Measurements from ENCODE around the gene HK1.

The HK1 gene

DNA sequence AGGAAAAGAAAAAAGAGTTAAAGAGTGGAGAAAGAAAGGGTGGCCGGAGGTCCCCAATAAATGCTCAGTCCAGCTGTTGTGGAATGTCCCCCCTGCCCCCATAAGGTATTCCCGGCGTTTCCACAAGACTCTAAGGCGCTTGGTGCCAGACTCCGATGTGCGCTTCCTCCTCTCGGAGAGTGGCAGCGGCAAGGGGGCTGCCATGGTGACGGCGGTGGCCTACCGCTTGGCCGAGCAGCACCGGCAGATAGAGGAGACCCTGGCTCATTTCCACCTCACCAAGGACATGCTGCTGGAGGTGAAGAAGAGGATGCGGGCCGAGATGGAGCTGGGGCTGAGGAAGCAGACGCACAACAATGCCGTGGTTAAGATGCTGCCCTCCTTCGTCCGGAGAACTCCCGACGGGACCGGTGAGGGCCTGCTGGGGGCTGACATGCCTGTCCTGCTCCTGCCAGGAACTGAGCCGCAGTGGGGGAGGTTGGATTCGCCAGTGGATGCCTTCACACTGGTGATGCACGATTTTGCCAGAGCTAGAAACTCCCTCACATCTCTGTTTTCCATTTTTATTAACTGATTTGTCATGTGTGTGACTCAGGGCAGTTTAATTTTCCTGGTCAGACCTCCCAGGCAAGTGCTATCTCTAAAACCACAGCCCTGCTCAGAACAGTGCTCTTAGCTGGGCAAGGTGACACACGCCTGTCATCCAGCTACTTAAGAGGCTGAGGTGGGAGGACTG is 104.3 kb downstream of the HK1 start:
- DNase-seq = no peak
- Mint-ChIP-seq H3K9me3 (no peaks in the 10 kb centered on the region), H3K4me1 (peaks cover 2% of the 10 kb centered on the region), H3K4me3 (no peak overlapping the region), H3K27me3 (no peaks in the 10 kb centered on the region), H3K36me3 (peaks cover 64% of the 10 kb centered on the region), H3K27ac (no peak overlapping the region)
- CTCF ChIA-PET = interaction anchor here (0.6 to 1.0 kb wide), 3 partner anchors 127 to 378 kb away, joined by 3 read pairs; no protein-coding TSS in a partner anchor

DNA sequence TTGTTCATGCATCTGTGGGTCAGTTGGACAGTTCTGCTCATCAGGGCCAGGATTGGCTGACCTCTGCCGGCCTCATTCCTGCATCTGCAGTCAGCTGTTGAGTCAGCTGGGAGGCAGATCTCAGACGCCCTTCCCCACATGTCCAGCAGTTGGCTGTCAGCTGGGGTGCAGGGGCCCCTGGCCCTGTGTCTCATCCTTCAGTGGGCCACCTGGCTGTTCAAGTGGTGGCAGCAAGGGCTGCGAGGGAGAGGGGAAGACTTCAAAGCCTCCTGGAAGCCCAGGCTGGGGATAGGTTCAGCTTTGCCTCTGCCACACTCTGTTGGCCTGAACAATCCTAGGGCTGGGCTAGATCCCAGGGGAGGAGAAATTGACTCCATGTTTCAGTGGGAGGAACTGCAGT is 105.3 kb downstream of the HK1 start:
- CTCF ChIA-PET = interaction anchor here (1.0 kb wide), 1 partner anchor 128 kb away, joined by 3 read pairs; no protein-coding TSS in a partner anchor
- Mint-ChIP-seq H3K36me3 (peaks cover 63% of the 10 kb centered on the region), H3K4me3 (no peak overlapping the region), H3K27me3 (no peaks in the 10 kb centered on the region), H3K4me1 (no peaks in the 10 kb centered on the region), H3K27ac (no peak overlapping the region), H3K9me3 (no peaks in the 10 kb centered on the region)
- DNase-seq = no peak

DNA sequence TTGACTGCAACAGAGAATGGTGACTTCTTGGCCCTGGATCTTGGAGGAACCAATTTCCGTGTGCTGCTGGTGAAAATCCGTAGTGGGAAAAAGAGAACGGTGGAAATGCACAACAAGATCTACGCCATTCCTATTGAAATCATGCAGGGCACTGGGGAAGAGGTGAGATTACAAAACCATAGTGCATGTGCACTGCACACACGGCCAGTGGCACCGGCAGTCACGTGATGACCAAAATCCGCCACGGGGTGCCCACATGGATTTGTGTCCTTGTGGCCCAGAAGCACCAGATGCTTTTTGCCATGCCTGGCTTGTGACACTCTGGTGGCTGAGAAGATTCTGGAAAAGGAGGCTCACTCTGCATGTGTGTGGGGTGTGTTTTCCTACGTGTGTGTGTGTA is 106.0 kb downstream of the HK1 start:
- Mint-ChIP-seq H3K36me3 (peaks cover 67% of the 10 kb centered on the region), H3K9me3 (no peaks in the 10 kb centered on the region), H3K27ac (no peak overlapping the region), H3K27me3 (no peaks in the 10 kb centered on the region), H3K4me1 (peaks cover 6% of the 10 kb centered on the region), H3K4me3 (no peak overlapping the region)
- CTCF ChIA-PET = no interaction called here
- DNase-seq = no peak

DNA sequence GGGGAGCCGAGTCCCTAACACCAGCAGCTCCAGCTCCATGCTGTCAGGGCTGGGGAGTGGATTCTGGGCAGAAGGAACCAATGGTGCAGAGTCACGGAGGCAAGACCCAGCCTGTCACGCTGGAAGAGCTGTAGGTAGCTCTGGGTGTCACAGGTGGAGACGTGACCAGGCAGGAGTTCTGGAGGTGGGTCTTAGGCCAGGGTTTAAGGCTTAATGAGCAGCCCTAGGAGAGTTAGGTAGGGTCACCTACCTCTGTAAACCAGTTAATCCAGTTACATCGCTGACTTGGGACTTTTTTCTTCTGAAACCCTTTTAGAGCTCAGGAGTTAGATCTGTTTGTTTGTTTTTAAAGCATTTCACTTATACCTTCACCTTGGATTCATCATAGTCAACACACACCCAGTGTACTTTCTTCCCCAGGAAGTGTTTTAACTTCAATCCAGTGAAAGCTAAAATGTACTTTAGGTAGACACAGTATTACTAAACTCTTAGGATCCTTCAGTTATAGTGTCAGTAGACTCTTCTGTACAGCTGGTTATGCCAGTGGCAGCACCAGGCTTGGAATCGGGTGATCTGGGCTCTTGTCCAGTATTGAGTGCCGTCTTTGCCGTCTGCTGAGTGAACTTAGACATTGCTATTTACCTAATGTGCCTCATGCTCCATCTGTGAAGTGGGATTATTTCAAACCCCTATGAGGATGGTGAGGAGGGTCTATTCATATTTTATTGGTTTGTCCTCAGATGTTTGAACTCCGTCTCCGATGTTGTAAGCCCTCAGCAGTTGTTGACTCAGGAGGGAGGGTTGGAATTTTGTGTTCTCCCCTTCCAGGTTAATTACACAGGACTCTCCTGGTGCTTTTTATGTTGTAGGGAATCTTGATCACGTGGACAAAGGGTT is 107.4 kb downstream of the HK1 start:
- Mint-ChIP-seq H3K4me3 (no peak overlapping the region), H3K36me3 (peaks cover 66% of the 10 kb centered on the region), H3K27me3 (no peaks in the 10 kb centered on the region), H3K27ac (no peak overlapping the region), H3K4me1 (peaks cover 19% of the 10 kb centered on the region), H3K9me3 (no peaks in the 10 kb centered on the region)
- CTCF ChIA-PET = interaction anchor here (0.7 to 1.0 kb wide), 3 partner anchors 13 to 148 kb away, joined by 3 read pairs; partner anchors contain the start of gene HK1
- DNase-seq = no peak

DNA sequence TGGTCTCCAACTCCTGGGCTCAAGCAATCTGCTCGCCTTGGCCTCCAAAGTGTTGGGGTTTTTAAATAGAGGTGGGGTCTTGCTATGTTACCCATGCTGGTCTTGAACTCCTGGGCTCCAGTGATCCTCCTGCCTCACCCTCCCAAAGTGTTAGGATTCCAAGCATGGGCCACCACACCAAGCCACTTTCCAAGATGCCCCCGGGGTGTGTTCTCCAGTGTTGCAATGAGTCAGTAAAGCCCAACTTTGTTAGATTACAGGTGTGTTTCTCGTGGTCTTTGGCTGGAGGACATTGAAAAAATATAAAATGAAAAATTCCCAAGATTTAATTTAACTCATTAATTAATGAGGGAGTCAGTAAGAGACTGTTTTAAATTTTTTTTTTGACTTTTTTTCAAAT is 109.2 kb downstream of the HK1 start:
- CTCF ChIA-PET = no interaction called here
- peaks cover 33% of the 10 kb centered on the region for H3K4me1 Mint-ChIP-seq
- peak overlapping the region; percentile 54 for H3K27ac Mint-ChIP-seq
- no peak for DNase-seq
- H3K27me3 Mint-ChIP-seq = no peaks in the 10 kb centered on the region
- H3K4me3 Mint-ChIP-seq = no peak overlapping the region
- no peaks in the 10 kb centered on the region for H3K9me3 Mint-ChIP-seq
- H3K36me3 Mint-ChIP-seq = peaks cover 74% of the 10 kb centered on the region

DNA sequence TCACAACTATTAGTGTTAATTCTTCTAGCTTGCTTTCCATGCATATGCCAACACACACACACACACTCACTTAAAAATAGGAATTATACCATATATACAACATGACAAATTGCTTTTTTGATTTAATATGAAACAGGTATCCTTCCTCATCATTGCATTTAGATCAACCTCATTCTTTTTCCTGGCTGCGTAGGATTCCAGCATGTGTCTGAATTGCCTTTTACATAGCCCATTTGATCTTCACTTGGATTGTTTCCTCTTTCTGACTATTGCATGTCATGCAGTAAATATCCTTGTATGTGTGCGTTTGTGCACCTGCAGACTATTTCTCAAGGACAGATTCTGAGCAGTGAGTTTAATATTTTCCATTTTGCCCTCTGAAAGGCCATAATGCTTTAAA is 110.2 kb downstream of the HK1 start:
- Mint-ChIP-seq H3K36me3 (peaks cover 69% of the 10 kb centered on the region), H3K27me3 (no peaks in the 10 kb centered on the region), H3K4me3 (no peak overlapping the region), H3K4me1 (peaks cover 35% of the 10 kb centered on the region), H3K9me3 (no peaks in the 10 kb centered on the region), H3K27ac (no peak overlapping the region)
- CTCF ChIA-PET = interaction anchor here (5.6 kb wide), 1 partner anchor 152 kb away, joined by 98 read pairs; no protein-coding TSS in a partner anchor
- no peak for DNase-seq

DNA sequence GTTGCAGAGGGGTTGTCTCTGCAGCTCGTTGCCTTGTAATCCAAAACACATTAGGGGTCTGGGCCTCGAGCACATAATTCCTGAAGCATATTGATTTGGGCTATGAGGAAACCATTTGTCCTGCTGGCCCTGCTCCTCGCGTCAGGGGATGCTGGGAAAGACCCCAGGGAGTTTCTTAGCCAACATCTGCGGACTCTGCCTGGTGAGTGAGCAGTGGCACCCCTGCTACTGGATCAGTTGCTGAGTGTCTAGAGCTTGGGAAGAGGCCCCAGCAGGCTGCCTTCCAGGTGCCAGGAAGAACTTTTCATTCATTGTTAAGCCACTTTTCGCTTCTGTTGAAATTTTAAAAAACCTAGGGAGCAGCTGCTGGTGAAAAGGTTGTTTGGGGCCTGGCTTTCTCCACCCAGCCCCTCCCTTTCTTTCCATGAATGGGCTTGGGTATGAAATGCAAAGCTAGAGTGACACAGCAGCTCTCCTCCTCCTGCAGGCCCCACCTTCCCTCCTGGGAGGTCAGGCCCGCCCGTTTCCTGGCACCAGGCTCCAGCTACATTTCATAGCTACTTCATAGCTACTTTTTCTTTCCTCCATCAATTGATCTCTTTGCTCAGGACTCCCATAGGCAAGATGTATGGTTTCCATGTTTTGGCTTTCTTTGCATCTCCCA is 111.7 kb downstream of the HK1 start:
- Mint-ChIP-seq H3K27me3 (no peaks in the 10 kb centered on the region), H3K4me1 (peaks cover 35% of the 10 kb centered on the region), H3K36me3 (peaks cover 68% of the 10 kb centered on the region), H3K4me3 (no peak overlapping the region), H3K9me3 (no peaks in the 10 kb centered on the region), H3K27ac (peak overlapping the region; percentile 75)
- DNase-seq = peak; percentile 51
- CTCF ChIA-PET = interaction anchor here (0.6 to 5.6 kb wide), 8 partner anchors 43 to 385 kb away, joined by 3 to 98 read pairs (median 4); no protein-coding TSS in a partner anchor

DNA sequence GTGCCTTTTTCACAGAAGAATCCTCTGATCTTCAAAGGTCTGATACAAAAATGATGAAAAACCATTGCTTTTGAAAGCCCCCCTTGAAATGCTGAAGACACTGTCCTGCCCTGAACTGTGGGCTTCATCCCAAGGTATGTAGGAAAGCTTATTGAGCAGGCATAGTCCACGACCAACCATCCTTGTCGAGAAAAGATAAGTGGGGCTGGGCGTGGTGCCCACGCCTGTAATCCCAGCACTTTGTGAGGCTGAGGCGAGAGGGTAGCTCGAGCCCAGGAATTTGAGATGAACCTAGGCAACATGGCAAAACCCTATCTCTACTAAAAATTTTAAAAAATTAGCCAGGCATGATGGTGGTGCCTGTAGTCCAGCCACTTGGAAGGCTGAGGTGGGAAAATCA is 112.9 kb downstream of the HK1 start:
- H3K9me3 Mint-ChIP-seq = no peaks in the 10 kb centered on the region
- H3K27me3 Mint-ChIP-seq = no peaks in the 10 kb centered on the region
- CTCF ChIA-PET = interaction anchor here (1.2 to 5.6 kb wide), 4 partner anchors 38 to 162 kb away, joined by 3 to 98 read pairs (median 4); no protein-coding TSS in a partner anchor
- H3K36me3 Mint-ChIP-seq = peaks cover 58% of the 10 kb centered on the region
- peaks cover 35% of the 10 kb centered on the region for H3K4me1 Mint-ChIP-seq
- no peak for DNase-seq
- H3K27ac Mint-ChIP-seq = peak overlapping the region; percentile 75
- no peak overlapping the region for H3K4me3 Mint-ChIP-seq

DNA sequence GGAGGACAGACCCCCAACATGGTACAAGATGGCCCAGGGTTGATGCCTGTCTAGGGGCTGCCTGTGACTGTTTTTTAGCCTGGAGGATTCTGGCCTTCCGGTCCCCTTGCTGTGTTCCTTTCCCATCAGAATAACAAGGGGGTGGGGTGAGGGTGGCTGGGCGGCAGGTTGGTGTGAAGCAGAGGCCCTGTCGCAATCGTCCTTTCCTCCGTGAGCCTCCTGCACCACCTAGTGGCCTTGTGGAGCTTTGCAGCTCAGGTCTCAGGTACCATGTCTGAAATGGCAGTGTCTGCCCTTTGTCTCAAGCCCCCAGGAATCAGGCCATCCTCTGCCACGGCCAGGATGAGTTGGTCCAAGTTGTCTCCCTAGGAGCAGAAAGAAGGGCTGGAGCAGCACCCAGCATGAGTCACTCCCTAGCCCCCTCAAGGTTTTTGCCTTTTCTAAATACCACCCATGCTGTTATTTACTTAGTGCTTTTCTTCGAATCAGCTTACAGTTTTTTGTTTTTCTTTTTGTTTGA is 114.2 kb downstream of the HK1 start:
- Mint-ChIP-seq H3K27me3 (no peaks in the 10 kb centered on the region), H3K36me3 (peaks cover 61% of the 10 kb centered on the region), H3K4me1 (peaks cover 35% of the 10 kb centered on the region), H3K9me3 (no peaks in the 10 kb centered on the region), H3K27ac (peak overlapping the region; percentile 84), H3K4me3 (no peak overlapping the region)
- CTCF ChIA-PET = interaction anchor here (0.7 to 5.6 kb wide), 13 partner anchors 9 to 300 kb away, joined by 3 to 98 read pairs (median 4); partner anchors contain the start of gene HK1
- peak; percentile 90 for DNase-seq

DNA sequence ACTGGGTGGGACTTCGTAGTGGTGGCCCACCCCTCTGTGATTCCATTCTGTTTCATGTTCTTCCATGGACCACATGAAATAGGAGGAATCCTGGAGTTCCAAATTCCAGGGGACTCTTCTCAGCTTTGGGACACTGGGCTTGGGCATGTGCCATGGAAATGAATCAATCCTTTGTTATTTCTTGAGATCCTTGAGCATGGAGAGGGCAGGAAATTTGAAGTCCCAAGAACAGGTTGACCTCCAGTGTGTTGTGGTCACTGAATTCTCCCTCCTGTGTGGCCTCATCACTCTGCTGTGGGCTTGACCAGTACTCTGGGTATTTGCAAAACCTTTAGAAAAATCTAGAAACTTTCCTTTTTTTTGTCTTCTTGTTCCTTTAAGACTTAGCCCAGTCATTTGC is 115.7 kb downstream of the HK1 start:
- Mint-ChIP-seq H3K36me3 (peaks cover 56% of the 10 kb centered on the region), H3K4me3 (no peak overlapping the region), H3K27me3 (no peaks in the 10 kb centered on the region), H3K27ac (no peak overlapping the region), H3K9me3 (no peaks in the 10 kb centered on the region), H3K4me1 (peaks cover 33% of the 10 kb centered on the region)
- no peak for DNase-seq
- CTCF ChIA-PET = interaction anchor here (0.8 to 2.2 kb wide), 4 partner anchors 13 to 156 kb away, joined by 3 to 14 read pairs (median 4); no protein-coding TSS in a partner anchor

DNA sequence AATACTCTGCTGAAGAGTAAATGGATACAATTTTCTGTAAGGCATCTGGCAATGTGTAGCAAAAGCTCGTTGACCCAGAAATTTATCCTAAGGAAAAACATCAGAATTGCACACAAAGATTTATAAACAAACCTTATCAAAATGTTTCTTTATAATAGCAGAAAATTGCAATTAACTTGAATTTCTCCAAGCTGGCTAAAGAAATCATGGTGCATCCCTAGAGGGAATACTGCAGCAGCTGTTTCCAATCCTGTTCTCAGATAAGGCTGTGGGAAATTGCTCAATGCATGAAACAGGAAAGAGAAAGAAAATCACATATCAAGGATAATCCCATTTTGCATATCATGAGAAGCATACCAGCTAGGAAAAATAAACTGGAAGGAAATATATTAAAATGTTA is 119.7 kb downstream of the HK1 start:
- Mint-ChIP-seq H3K4me1 (no peaks in the 10 kb centered on the region), H3K27me3 (no peaks in the 10 kb centered on the region), H3K9me3 (no peaks in the 10 kb centered on the region), H3K27ac (no peak overlapping the region), H3K36me3 (peaks cover 58% of the 10 kb centered on the region), H3K4me3 (no peak overlapping the region)
- CTCF ChIA-PET = interaction anchor here (0.7 to 1.0 kb wide), 2 partner anchors 10 to 160 kb away, joined by 3 read pairs; no protein-coding TSS in a partner anchor
- no peak for DNase-seq

DNA sequence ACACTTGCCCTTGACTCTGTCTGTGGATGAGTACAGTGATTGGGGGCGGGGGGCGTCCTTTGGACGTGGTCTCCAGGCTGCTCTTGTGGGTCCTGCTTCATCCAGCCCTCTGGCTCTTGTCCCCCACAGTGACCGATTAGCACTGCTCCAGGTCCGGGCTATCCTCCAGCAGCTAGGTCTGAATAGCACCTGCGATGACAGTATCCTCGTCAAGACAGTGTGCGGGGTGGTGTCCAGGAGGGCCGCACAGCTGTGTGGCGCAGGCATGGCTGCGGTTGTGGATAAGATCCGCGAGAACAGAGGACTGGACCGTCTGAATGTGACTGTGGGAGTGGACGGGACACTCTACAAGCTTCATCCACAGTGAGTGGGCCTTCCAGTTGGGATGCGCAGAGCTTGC is 120.2 kb downstream of the HK1 start:
- H3K4me1 Mint-ChIP-seq = no peaks in the 10 kb centered on the region
- H3K27ac Mint-ChIP-seq = no peak overlapping the region
- DNase-seq = no peak
- H3K4me3 Mint-ChIP-seq = no peak overlapping the region
- H3K36me3 Mint-ChIP-seq = peaks cover 58% of the 10 kb centered on the region
- H3K9me3 Mint-ChIP-seq = no peaks in the 10 kb centered on the region
- CTCF ChIA-PET = interaction anchor here (0.7 kb wide), 1 partner anchor 10 kb away, joined by 3 read pairs; no protein-coding TSS in a partner anchor
- no peaks in the 10 kb centered on the region for H3K27me3 Mint-ChIP-seq

DNA sequence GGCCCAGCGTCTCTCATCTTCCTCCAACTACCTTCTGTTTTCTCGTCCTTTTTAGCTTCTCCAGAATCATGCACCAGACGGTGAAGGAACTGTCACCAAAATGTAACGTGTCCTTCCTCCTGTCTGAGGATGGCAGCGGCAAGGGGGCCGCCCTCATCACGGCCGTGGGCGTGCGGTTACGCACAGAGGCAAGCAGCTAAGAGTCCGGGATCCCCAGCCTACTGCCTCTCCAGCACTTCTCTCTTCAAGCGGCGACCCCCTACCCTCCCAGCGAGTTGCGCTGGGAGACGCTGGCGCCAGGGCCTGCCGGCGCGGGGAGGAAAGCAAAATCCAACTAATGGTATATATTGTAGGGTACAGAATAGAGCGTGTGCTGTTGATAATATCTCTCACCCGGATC is 122.6 kb downstream of the HK1 start:
- DNase-seq = no peak
- Mint-ChIP-seq H3K4me1 (peaks cover under 1% of the 10 kb centered on the region), H3K27me3 (no peaks in the 10 kb centered on the region), H3K27ac (no peak overlapping the region), H3K4me3 (no peak overlapping the region), H3K36me3 (peaks cover 56% of the 10 kb centered on the region), H3K9me3 (no peaks in the 10 kb centered on the region)
- CTCF ChIA-PET = interaction anchor here (2.2 kb wide), 1 partner anchor 8 kb away, joined by 6 read pairs; no protein-coding TSS in a partner anchor
